ENCODE data around the gene KRTAP1-5. TPM values are rescaled to one million over a fixed set of nuclear protein-coding genes. Genes with fewer than 3 reads are reported as not detected.

Gene KRTAP1-5
- total RNA-seq: not detected in 2 replicates

GRCh38 chr17:41026715-41027471 lies at the start of gene KRTAP1-5:
Gene KRTAP1-5, minus strand, starts transcription at chr17:41027208. Its CDS starts 53 bp downstream, at chr17:41027155.

GRCh38 chr17:41065829-41066624 lies 39.0 kb upstream of the KRTAP1-5 start, which contains the start of gene KRTAP2-4:
Gene KRTAP2-4, minus strand, starts transcription at chr17:41065879. Its CDS starts 34 bp downstream, at chr17:41065845.

GRCh38 chr17:41060052-41060604 lies 33.1 kb upstream of the KRTAP1-5 start, which contains the start of gene KRTAP2-3:
Gene KRTAP2-3, minus strand, starts transcription at chr17:41060114. Its CDS starts 64 bp downstream, at chr17:41060050.

GRCh38 chr17:41055130-41055529 lies 28.1 kb upstream of the KRTAP1-5 start, which contains the start of gene KRTAP2-2:
Gene KRTAP2-2, minus strand, starts transcription at chr17:41055230. Its CDS starts 19 bp downstream, at chr17:41055211.

GRCh38 chr17:41046735-41047465 lies 19.9 kb upstream of the KRTAP1-5 start, which contains the start of gene KRTAP2-1:
Gene KRTAP2-1, minus strand, starts transcription at chr17:41047316. Its CDS starts 49 bp downstream, at chr17:41047267.

GRCh38 chr17:41040783-41041571 lies 14.0 kb upstream of the KRTAP1-5 start, which contains the start of gene KRTAP1-1:
Gene KRTAP1-1, minus strand, starts transcription at chr17:41041450. Its CDS starts 53 bp downstream, at chr17:41041397.

GRCh38 chr17:41034346-41034935 lies 7.4 kb upstream of the KRTAP1-5 start, which contains the start of gene KRTAP1-3:
Gene KRTAP1-3, minus strand, starts transcription at chr17:41034874. Its CDS starts 53 bp downstream, at chr17:41034821.

GRCh38 chr17:41029633-41030245 lies 2.7 kb upstream of the KRTAP1-5 start, which contains the start of gene KRTAP1-4:
Gene KRTAP1-4, minus strand, starts transcription at chr17:41030195. Its CDS starts 117 bp downstream, at chr17:41030078.

GRCh38 chr17:41008811-41009210 lies 18.2 kb downstream of the KRTAP1-5 start, which contains the start of gene KRTAP3-1:
Gene KRTAP3-1, minus strand, starts transcription at chr17:41009128. Its CDS starts 54 bp downstream, at chr17:41009074.

GRCh38 chr17:40999563-40999962 lies 27.4 kb downstream of the KRTAP1-5 start, which contains the start of gene KRTAP3-2:
Gene KRTAP3-2, minus strand, starts transcription at chr17:40999906. Its CDS starts 53 bp downstream, at chr17:40999853.

GRCh38 chr17:40993839-40994238 lies 33.2 kb downstream of the KRTAP1-5 start, which contains the start of gene KRTAP3-3:
Gene KRTAP3-3, minus strand, starts transcription at chr17:40994164. Its CDS starts 67 bp downstream, at chr17:40994097.

GRCh38 chr17:40984226-40984625 lies 42.8 kb downstream of the KRTAP1-5 start, which contains the start of gene KRT40:
Gene KRT40, minus strand, starts transcription at chr17:40984326. Its CDS starts 53 bp downstream, at chr17:40984273.

Small RNA genes lying within 50 kb of the gene (small RNA-seq; reads per million reads assigned to genes)
- not detected for gene KRTAP3-4P

Other genes with a start within 250 kb of the KRTAP1-5 start
- gene KRT27, start 244.7 kb downstream of the KRTAP1-5 start, total RNA-seq: 0.79 TPM in 1 of 2 replicates, not detected in the other
- not detected in 2 replicates for gene KRT28, start 227.2 kb downstream of the KRTAP1-5 start, total RNA-seq
- gene KRT10, start 204.6 kb downstream of the KRTAP1-5 start, total RNA-seq: 5.1 and 9.8 TPM in 2 replicates
- not detected in 2 replicates for gene KRT12, start 160.0 kb downstream of the KRTAP1-5 start, total RNA-seq
- gene KRT20, start 142.0 kb downstream of the KRTAP1-5 start, total RNA-seq: not detected in 2 replicates
- 0.79 and 1.4 TPM in 2 replicates for gene KRT23, start 89.6 kb downstream of the KRTAP1-5 start, total RNA-seq
- not detected in 2 replicates for gene KRT39, start 60.3 kb downstream of the KRTAP1-5 start, total RNA-seq
- gene KRT40, start 42.9 kb downstream of the KRTAP1-5 start, total RNA-seq: not detected in 2 replicates
- not detected in 2 replicates for gene KRTAP3-3, start 33.0 kb downstream of the KRTAP1-5 start, total RNA-seq
- not detected in 2 replicates for gene KRTAP3-2, start 27.3 kb downstream of the KRTAP1-5 start, total RNA-seq
- not detected in 2 replicates for gene KRTAP3-1, start 18.1 kb downstream of the KRTAP1-5 start, total RNA-seq
- not detected in 2 replicates for gene KRTAP1-4, start 3.0 kb upstream of the KRTAP1-5 start, total RNA-seq
- gene KRTAP1-3, start 7.7 kb upstream of the KRTAP1-5 start, total RNA-seq: not detected in 2 replicates
- not detected in 2 replicates for gene KRTAP1-1, start 14.2 kb upstream of the KRTAP1-5 start, total RNA-seq
- gene KRTAP2-1, start 20.1 kb upstream of the KRTAP1-5 start, total RNA-seq: not detected in 2 replicates
- gene KRTAP2-2, start 28.0 kb upstream of the KRTAP1-5 start, total RNA-seq: not detected in 2 replicates
- gene KRTAP2-3, start 32.9 kb upstream of the KRTAP1-5 start, total RNA-seq: 2.3 TPM in 1 of 2 replicates, not detected in the other
- not detected in 2 replicates for gene KRTAP2-4, start 38.7 kb upstream of the KRTAP1-5 start, total RNA-seq
- gene KRTAP4-7, start 56.9 kb upstream of the KRTAP1-5 start, total RNA-seq: not detected in 2 replicates
- not detected in 2 replicates for gene KRTAP4-8, start 70.9 kb upstream of the KRTAP1-5 start, total RNA-seq
- gene KRTAP4-16, start 75.0 kb upstream of the KRTAP1-5 start, total RNA-seq: not detected in 2 replicates
- not detected in 2 replicates for gene KRTAP4-9, start 78.2 kb upstream of the KRTAP1-5 start, total RNA-seq
- not detected in 2 replicates for gene KRTAP4-11, start 91.2 kb upstream of the KRTAP1-5 start, total RNA-seq
- gene KRTAP4-12, start 97.0 kb upstream of the KRTAP1-5 start, total RNA-seq: not detected in 2 replicates
- gene KRTAP4-6, start 113.3 kb upstream of the KRTAP1-5 start, total RNA-seq: not detected in 2 replicates
- gene KRTAP4-5, start 122.6 kb upstream of the KRTAP1-5 start, total RNA-seq: not detected in 2 replicates
- not detected in 2 replicates for gene KRTAP4-4, start 133.5 kb upstream of the KRTAP1-5 start, total RNA-seq
- gene KRTAP4-3, start 141.0 kb upstream of the KRTAP1-5 start, total RNA-seq: not detected in 2 replicates
- gene KRTAP4-2, start 151.0 kb upstream of the KRTAP1-5 start, total RNA-seq: not detected in 2 replicates
- gene KRTAP4-1, start 157.7 kb upstream of the KRTAP1-5 start, total RNA-seq: not detected in 2 replicates
- gene KRTAP9-1, start 162.7 kb upstream of the KRTAP1-5 start, total RNA-seq: not detected in 2 replicates
- not detected in 2 replicates for gene KRTAP9-2, start 199.4 kb upstream of the KRTAP1-5 start, total RNA-seq
- gene KRTAP9-3, start 205.2 kb upstream of the KRTAP1-5 start, total RNA-seq: not detected in 2 replicates
- gene KRTAP9-8, start 210.8 kb upstream of the KRTAP1-5 start, total RNA-seq: not detected in 2 replicates
- gene KRTAP9-4, start 222.5 kb upstream of the KRTAP1-5 start, total RNA-seq: not detected in 2 replicates
- not detected in 2 replicates for gene KRTAP9-9, start 228.2 kb upstream of the KRTAP1-5 start, total RNA-seq
- not detected in 2 replicates for gene KRTAP9-6, start 238.2 kb upstream of the KRTAP1-5 start, total RNA-seq
- not detected in 2 replicates for gene KRTAP9-7, start 248.5 kb upstream of the KRTAP1-5 start, total RNA-seq